Measurements from ENCODE around the gene SLC7A9. TPM values are rescaled to one million over a fixed set of nuclear protein-coding genes. Genes with fewer than 3 reads are reported as not detected.

SLC7A9 gene
- total and polyA plus RNA-seq, 2 donors (not counting 3 experiments of a cell fraction or from before 2014, with no cell fraction given) = 0.06 TPM; not detected in 1

GRCh38 chr19:32813862-32814425 is 55.6 kb downstream of the SLC7A9 start:
- H4K20me1 ChIP-seq (replicated peaks; ENCODE audit: control insufficient read depth, extremely low read depth, insufficient read depth, low read length) = no peaks in the 10 kb centered on the region
- DNase-seq (ENCODE audit: low read depth, low spot score) (no peak), FAIRE-seq (no peak)
- dilution Hi-C loops (cut with MboI; ENCODE audit: extremely low pct_ligation_motif_present, low sequenced_read_pairs) = no loop called here
- H3K4me2 ChIP-seq (ENCODE audit: insufficient read depth, low read length) = no peak overlapping the region
- TF ChIP-seq JUN (IDR thresholded peaks at IDR 0.05; ENCODE audit: borderline replicate concordance, insufficient read depth, insufficient read length, low read depth) (no peak), FOS (IDR thresholded peaks at IDR 0.05; ENCODE audit: borderline replicate concordance, insufficient read depth, low read length) (no peak), MYC (IDR thresholded peaks at IDR 0.05; ENCODE audit: low read depth, low read length) (no peak), MAX (IDR thresholded peaks at IDR 0.05; ENCODE audit: insufficient read depth, insufficient read length) (no peak), POLR2AphosphoS5 (IDR thresholded peaks at IDR 0.05; ENCODE audit: insufficient read depth, low read depth, low read length) (no peak), GATA2 (IDR thresholded peaks at IDR 0.05; ENCODE audit: insufficient read depth, insufficient read length, low read depth, low read length) (no peak), POLR2A (IDR thresholded peaks at IDR 0.05; ENCODE audit: low read depth, low read length) (no peak), EZH2 (IDR thresholded peaks at IDR 0.05; ENCODE audit: borderline replicate concordance, low read depth, low read length, severe bottlenecking) (no peak), CTCF (IDR thresholded peaks at IDR 0.05; ENCODE audit: extremely low read depth in 1 of 2, insufficient read depth in 1 of 2, low read depth in 1 of 2, low read length in 2 of 2) (no peak)
- H3K27ac ChIP-seq (ENCODE audit: insufficient read depth, low read depth, low read length) = no peak overlapping the region
- H3K79me2 ChIP-seq (ENCODE audit: control insufficient read depth, insufficient read depth, low read length) = no peaks in the 10 kb centered on the region
- ChIA-PET POLR2A (no interaction called here), CTCF (no interaction called here)
- H3K4me3 ChIP-seq (replicated peaks in 1 of 3; ENCODE audit: insufficient read depth in 1 of 3, low read depth in 1 of 3, low read length in 3 of 3) = no peak overlapping the region
- no peaks in the 10 kb centered on the region for H3K9me3 ChIP-seq (replicated peaks; ENCODE audit: control insufficient read depth, insufficient read depth, low read length)
- H2AFZ ChIP-seq (ENCODE audit: low read depth, low read length) = no peak overlapping the region
- no peaks in the 10 kb centered on the region for H3K4me1 ChIP-seq (ENCODE audit: control insufficient read depth, extremely low read depth, insufficient read depth, low read length)
- H3K9me1 ChIP-seq (replicated peaks; ENCODE audit: control insufficient read depth, extremely low read depth, insufficient read depth, low read length) = no peaks in the 10 kb centered on the region
- no TSS peak for BruUV-seq (replicated peaks)
- H3K27me3 ChIP-seq (ENCODE audit: control insufficient read depth in 2 of 2, insufficient read depth in 2 of 2, low read length in 2 of 2) = peaks cover 2 to 6% of the 10 kb centered on the region in 2 experiments
- intact Hi-C loops (cut with micrococcal nuclease) = no loop called here
- H3K36me3 ChIP-seq (ENCODE audit: control insufficient read depth in 2 of 2, extremely low read depth in 1 of 2, insufficient read depth in 2 of 2, low read length in 2 of 2) = no peaks in the 10 kb centered on the region
- no peak overlapping the region for H3K9ac ChIP-seq (replicated peaks; ENCODE audit: extremely low read depth, insufficient read depth, low read length)
